ENCODE measurements around the gene FBXL2.
"Not testable (repeated sequence)": the region's sequence is repeated elsewhere in the genome, so short reads cannot be mapped to it uniquely, and the experiment has no call there.

The FBXL2 gene

DNA sequence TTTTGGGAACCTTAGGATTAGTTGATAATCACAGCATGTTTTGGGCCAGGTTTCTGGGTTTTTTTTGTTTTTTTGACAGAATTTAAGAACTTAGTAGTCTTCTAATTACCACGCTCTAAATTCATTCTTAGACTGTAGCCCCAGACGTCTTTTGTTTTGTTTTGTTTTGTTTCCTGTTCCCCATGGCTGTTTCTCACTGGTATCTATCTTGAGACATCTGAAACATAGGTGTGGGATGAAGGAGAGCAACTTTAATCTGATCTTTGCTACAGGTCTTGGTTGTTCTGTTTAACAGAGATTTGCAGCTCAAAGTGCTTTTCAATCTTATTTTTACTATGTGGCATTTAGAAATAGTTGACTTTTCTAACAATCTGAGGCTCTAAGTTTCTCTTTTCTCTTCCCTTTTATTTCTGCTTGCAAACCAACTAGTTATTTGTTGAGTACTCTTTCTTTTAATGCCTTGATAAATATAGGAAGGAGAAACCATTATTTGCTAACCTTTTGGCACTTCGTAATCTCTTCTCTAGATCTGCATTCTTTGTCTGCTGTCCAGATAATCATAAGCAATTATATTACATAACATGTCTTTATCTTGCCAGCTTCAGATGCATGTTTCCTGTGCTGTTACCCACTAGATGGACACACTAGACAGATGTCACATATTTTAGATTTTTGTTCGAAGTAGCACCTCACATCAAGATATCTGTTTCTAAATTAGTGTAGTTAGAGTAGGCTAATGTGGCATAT, 40.9 kb downstream of the FBXL2 start:
- no peak for DNase-seq

DNA sequence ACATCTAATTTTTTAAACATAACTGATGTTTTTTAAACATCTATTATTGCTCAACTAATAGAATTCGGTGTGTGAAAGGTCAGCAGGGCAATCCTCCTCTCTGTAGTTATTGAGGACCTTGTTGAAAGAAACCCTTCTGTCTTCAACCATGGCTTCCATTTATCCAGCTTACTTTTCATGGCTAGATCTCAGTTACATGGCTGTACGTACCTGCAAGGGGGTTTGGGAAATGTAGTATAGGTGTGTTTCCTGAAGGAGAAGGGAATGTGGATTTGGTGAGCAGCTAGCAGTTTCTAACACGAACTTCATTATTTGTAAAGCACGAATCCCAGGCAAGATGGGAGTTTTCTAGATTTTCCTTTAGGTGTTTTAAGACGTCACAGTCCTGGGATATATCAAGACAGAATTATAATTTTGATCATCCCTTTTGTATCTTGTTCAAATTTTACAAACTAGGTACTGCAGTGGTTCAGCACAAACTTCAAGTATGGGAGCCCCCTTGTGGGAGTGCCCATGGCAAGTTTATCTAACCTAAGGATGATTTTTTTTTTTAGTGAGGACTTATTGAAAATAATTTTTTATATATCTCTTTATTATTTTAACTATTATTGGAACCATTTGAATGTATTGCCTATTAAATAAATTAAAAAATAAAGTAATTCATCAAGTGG, 41.6 kb downstream of the FBXL2 start:
- peak in 1 of 2 experiments; percentile 37 for DNase-seq

DNA sequence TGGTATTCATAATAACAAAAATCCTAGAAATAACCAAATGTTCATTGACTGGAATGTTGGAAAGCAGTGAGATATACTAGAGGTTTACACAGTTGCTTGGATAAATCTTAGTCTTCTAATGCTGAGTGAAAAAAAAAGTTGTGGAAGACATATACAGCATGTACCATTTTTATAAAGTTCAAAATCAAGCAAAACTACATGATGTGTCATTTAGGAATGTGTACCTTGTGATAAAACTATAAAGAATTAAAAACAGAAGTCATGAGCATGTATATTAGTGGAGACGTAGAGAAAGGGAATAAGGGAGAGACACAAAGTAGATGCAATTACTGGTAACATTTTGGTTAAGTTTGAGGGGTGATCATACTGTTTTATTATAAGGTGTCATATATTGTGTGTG, 45.2 kb downstream of the FBXL2 start:
- no peak for DNase-seq

DNA sequence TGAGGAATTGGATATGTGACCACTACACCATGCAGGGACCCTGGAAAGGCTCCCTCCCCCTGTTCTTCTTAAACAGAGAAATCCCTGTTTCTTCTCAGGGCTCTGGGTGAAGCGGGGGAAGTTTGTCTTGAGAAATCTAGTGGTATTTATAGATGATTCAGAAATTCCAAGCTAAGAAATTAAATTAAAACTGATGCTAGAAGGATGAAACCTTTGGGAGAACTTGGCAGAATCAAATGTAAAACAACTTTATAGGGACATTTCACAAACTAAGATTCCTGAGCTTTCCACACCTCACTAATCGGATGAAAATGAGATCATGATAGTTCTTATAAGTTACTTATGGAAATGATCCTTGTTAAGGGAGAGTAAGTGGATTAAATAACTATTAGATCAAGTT, 54.2 kb downstream of the FBXL2 start:
- DNase-seq, result no peak

DNA sequence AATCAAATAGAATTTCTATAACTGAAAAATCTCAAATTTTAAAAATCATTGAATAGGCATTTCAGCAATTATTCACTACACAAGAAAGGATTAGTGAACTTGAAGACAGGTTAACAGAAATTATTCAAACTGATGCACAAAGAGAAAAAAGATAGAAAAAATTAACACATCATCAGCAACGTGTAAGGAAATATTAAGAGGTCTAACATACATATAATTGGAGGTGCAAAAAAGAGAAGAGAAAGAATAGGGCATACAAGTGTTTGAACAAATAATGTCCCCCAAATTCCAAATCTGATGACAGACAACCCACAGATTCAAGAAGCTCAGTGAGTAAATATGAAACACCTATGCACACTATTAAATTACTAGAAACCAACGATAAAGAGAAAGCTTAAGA, 57.1 kb downstream of the FBXL2 start:
- DNase-seq, result no peak

DNA sequence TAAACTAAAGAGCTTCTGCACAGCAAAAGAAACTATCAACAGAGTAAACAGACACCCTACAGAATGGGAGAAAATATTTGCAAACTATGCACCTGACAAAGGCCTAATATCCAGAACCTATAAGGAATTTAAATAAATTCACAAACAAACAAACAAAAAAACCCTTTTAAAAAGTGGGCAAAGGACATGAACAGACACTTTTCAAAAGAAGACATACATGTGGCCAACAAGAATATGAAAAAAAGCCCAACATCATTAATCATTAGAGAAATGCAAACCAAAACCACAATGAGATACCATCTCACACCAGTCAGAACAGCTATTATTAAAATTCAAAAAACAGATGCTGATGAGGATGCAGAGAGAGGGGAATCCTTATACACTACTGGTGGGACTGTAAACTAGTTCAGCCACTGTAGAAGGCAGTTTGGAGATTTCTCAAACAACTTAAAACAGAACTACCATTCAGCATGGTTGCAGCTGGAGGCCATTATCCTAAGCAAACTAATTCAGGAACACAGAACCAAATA, 61.8 kb downstream of the FBXL2 start:
- DNase-seq, result not testable (repeated sequence)

DNA sequence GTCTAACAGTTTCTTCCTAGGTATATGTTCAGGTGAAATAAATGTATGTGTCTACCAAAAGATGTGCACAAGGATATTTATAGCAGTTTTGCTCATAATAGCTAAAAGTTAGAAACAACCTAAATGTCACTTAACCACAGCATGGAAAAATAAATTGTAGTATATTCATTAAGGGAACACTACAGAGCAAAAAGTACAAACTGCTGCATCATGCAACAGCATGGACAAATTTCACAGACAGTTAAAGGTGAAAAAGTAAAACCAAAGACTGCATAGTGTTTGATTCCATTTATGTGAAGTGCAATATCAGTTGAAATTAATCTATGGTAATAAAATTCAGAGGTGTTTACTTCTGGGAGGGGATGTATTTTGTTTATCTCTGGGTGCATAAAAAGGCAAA, 62.5 kb downstream of the FBXL2 start:
- DNase-seq, result no peak

DNA sequence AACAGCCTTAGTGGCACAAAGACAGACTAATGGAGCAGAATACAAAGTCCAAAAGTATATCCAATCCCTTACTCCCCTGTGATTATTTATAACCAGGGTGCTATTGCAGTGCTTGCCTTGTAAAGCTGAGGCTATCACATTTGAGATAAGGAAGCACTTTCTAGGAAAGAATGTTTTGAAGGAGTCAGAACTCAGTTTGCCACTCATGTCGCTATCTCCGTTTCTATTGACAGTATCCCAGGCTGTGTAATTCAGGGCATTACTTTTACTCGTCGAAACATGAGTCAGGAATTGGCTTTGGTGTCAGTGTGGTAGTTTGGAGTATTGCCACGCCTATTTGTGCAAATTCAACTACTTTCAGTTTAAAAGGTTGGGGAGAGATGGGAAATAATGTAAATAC, 78.4 kb downstream of the FBXL2 start:
- DNase-seq, result no peak

DNA sequence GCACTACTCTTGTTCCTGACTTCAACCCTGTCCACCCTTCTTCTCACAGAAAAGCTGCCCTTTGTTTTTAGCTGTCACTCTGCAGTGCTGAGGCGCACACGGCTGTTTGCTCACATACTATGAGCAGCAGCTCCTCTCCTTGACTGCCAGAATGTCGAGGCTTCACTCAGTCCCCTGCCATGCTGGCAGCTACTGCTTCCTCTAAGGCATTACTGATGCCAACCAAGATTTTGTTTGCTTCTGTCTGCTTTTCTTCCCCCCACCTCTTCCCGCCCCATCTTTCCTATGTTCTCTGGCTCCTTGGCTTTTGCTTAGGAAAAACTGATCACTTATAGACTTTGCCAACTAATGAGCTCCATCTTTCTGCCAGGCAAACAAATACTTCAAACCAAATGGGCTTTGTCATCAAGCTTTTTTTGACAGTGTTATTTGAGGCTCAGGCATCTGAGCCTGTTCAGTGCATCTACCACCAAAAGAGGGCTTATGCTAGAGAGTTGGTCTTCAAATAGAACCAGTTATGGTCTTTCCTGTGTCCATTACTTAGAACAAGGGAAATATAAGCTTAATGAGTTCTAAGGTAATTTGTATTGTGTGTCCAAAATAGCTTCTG, 81.0 kb downstream of the FBXL2 start:
- no peak for DNase-seq

DNA sequence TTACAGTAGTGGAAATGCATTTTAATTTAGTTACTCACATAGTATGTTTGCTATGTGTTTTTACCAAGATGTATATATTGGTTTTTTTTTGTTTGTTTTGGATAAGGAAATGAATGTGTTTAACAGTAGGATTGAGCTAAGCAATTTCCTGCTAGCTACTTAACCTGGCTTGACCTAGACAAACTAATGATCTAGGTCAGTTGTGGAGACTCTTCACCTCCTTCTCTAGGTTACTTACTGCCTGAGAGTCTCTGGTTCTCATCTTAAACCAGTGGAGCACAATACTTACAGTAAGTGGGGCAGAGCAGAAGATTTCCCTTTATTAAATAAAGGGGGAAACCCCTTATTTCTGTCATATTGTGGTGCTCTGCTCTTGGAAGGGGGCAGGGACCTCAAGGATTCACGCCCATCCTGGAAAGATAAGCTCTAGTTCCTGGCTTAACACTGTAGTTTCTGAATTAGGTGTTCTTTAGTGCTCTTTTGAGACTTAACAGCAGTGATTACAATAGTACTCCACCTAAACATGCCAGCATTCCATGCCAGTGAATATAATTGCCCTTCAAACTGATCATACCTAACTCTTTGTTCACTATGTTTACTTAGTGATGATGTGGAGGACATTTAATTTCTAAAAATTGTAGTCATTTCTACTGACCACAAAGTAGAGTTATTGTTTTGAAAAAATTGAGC, 83.0 kb downstream of the FBXL2 start:
- no peak for DNase-seq

DNA sequence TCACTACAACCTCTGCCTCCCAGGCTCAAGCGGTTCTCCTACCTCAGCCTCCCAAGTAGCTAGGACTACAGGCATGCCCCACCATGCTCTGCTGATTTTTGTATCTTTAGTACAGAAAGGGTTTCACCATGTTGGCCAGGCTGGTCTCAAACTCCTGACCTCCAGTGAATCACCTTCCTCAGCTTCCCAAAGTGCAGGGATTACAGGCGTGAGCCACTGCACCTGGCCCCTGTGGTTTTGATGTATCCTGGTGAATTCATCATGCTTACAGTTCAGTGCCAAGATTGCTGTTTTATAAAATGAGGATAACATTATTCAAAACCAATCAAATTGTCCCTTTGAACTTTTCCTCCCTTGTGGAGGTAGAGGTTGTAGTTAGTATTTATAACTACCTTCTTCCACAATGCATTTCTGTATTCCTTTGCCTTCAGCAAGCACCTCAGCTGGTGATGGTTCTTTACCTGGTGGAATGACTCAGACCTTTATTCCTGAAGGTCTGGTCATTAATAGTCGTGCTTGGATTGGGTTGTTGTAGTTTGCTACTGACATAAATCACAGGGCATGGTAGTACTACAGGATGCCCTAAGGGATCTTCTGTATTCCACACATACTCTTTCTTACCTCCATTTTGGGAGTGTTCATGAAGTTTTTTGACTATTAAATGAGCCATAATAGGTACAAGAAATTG, 86.0 kb downstream of the FBXL2 start:
- no peak for DNase-seq

DNA sequence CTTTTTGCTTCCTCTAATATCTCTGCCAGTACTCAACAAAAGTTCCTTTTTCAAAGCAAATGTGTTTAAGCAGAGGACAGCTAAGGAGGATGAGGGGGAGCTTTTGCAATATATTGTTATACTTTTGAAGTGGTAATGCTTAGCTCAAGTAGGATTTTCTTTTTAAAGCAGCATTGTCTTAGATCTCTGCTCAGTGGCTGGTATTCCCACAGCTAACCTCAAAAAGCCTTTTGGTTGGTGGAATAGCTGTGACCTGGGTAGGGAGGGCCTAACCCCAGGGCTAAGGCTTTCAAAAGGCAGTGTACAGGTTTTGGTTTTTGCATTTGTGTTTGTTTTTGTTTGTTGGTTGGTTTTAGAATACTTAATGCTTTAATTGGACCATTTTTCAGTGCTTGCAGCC, 86.8 kb downstream of the FBXL2 start:
- DNase-seq, result no peak

DNA sequence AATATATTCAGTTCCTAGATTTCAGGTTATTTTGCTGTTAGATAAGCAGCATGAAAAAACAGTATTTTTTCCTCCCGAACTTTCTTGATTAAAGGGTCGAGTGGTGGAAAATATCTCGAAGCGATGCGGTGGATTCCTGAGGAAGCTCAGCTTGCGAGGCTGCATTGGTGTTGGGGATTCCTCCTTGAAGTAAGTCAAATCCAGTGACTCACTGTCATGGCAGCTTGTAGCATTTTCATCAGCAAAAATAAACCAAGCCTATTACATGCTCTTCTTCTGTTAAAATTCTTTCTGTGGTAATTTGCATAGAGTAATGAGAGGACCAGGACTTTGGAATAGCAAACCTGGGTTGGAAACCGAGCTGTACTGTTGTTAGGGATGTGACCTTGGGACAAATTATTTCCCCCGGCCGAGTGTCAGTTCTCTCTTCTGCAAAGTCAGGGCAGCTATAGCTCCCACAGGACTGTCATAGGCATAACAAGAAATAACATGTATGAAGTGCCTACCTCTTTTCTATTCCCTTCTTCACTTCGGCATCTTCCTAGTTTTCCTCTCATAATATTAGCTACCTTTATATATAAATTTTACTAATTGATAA, 87.4 kb downstream of the FBXL2 start:
- no peak for DNase-seq

DNA sequence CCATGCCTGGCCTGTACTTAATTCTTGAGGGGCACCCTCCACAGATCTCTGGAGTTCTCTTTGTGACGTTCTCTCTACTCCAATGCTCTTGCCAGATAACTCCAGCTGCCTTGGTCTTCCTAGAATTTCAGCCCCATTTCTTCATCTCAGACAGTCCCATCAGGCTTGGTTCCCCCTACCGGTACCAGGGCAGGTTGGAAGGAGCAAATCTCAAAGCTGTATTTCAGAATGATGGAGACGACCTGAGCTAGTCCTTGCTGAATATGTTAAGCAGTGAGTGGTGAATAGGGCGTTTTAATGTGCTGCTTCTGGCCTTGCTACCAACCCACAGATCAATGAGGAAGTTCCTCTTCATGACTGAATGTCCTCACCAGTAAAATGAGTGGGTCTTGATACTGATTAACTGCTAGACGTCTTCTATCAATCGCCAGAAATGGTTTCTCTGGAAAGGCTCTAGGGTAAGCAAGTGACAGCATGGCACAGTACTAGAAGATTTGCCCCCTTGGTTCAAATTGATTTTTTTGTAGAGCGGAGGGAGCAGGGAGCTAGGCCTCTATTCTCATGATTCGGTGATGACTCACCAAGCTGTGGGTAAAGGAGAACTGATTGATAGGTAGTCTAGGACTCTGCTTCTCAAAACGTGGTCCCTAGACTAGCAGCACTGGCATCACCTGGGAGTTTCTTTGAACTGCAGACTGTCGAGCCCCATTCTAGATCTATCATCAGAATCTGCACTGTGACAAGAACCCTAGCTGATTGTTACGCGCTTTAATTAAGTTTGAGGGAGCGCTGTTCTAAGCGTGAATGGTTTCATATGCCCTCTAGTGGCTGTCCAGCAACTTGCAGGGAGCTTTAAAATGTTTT, 95.2 kb downstream of the FBXL2 start:
- peak; percentile 74 to 81 for DNase-seq

DNA sequence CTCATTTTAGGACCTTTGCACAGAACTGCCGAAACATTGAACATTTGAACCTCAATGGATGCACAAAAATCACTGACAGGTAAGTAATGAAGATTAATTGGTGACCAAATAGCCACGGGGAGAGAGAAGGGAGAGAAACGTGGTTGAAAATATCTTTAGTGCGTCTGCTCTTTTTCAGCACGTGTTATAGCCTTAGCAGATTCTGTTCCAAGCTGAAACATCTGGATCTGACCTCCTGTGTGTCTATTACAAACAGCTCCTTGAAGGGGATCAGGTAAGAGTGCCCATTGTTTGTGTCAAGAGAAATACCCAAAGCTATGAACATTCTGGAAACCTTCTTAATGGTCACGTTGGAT, 95.8 kb downstream of the FBXL2 start:
- DNase-seq, result no peak

DNA sequence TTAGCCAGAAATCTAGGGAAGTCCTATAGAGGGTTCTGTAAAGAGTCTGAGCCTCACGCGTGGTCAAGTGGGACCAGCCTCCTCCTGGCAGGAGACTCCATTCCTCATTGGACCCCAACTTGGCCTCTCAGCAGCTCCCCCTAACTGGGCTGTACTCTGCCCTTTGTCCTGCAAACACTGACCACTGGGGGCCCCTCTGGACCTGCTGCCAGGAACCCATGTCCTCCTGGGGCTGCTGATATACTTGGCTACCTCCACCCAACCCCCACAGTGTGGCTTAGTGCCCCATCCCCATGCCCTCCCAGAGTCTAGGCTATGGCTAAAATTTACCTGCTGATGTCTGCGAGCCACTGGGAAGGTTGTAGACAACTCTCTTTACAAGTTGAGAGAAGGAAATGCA, 100.2 kb downstream of the FBXL2 start:
- no peak for DNase-seq

DNA sequence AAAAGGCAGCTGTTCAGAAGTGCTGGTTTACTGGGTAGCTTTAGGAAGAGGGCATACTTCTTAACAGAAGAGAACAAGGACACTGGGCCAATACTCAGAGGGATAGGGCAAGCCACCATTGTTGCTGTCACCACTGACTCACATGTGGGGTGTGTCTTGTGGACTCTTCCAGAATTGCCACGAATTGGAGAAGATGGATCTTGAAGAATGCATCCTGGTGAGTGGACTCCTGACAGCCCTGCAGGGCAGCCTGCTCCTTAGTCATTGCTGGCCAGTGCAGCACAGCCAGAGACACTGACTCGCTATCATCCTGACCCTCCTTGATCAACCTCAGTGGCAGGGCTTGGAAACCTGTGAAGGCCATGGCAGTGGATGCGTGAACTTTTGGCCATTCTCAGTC, 100.7 kb downstream of the FBXL2 start:
- no peak for DNase-seq

DNA sequence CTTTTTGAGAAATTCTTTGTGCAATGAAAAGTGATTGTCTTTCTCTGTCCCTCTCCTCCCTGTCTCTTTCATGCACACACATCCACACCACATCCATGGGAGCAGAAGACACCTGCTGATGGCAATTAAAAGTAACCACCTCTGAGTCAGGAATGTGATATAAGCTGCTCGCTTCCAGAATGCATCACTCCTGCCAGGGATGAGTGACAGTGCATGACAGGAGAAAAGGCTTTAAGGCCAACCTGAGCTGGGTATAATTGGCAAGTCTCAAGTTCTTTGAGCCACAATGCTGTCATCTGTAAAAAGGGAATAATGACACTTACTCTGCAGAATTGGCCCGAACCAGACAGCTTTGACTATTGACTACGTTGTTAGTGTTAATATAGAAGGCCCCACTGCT, 103.4 kb downstream of the FBXL2 start:
- no peak for DNase-seq

DNA sequence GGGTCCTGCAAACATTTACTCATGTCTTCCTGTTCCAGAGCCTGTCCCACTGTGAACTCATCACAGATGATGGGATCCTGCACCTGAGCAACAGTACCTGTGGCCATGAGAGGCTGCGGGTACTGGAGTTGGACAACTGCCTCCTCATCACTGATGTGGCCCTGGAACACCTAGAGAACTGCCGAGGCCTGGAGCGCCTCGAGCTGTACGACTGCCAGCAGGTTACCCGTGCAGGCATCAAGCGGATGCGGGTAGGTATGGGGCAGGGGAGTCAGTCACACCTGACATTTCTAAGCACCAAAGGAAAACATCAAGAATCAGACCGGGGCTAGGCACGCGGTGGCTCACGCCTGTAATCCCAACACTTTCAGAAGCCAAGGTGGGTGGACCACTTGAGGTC, 106.7 kb downstream of the FBXL2 start:
- DNase-seq, result no peak

DNA sequence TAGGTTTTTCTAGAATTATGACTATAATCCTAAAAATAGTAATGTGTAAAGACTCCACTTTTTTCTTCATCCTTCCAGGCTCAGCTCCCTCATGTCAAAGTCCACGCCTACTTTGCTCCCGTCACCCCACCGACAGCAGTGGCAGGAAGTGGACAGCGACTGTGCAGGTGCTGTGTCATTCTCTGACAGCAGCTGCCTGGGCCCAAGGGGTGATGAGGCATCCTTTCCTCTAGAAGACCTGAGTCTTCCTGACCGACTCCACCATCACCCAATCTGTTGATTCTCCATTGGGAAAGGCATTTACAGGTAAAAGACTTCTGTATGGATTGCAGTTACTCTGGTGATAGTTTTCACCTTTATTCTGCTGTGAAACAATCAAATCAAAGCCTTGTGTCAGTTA, 108.2 kb downstream of the FBXL2 start:
- DNase-seq, result no peak

DNA sequence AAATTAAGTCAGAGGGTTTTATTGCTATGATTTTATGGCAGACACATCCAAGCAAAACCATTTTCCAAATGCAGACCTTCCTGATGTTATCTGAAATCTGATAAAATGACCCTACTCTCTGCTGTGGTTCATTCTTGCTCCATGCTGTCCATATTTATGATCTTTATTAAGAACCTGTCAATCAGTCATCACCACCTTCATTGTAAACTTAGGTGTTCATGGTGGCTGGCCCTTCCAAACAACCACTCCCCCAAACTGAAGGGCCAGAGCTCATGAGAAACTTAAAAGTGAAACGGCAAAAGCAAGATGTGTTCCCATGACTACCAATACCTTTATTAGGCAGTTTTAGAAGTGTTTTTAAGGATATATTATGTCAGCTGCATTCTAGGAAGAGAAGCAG, 109.4 kb downstream of the FBXL2 start:
- no peak for DNase-seq
